ENCODE results near the gene CERCAM. TPM values are rescaled to one million over a fixed set of nuclear protein-coding genes. Genes with fewer than 3 reads are reported as not detected.

The CERCAM gene
- total and polyA plus RNA-seq, 2 experiments from 2014 or later, result 2.7 to 7.9 TPM

DNA sequence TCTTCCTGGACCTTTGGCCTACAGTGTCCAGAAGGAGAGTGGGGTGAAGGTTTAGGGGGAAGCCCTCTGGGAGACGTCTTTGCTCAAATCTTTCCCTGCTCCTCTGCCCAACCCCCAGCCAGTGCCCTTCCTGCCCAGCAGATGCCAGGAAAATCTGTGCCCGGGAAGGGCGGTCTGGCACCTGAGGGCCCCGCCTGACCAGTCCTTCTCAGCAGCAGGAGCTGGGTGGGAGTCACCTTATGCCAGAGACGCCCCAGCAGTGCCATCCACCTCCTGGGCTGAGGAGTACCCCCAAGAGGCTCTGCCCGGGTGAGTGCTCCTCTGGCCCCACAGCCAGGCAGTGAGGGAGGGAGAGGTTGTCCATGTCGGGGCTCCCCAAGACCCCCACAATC, 14.9 kb upstream of the CERCAM start (continued):
- TF ChIP-seq, protein P1, sequence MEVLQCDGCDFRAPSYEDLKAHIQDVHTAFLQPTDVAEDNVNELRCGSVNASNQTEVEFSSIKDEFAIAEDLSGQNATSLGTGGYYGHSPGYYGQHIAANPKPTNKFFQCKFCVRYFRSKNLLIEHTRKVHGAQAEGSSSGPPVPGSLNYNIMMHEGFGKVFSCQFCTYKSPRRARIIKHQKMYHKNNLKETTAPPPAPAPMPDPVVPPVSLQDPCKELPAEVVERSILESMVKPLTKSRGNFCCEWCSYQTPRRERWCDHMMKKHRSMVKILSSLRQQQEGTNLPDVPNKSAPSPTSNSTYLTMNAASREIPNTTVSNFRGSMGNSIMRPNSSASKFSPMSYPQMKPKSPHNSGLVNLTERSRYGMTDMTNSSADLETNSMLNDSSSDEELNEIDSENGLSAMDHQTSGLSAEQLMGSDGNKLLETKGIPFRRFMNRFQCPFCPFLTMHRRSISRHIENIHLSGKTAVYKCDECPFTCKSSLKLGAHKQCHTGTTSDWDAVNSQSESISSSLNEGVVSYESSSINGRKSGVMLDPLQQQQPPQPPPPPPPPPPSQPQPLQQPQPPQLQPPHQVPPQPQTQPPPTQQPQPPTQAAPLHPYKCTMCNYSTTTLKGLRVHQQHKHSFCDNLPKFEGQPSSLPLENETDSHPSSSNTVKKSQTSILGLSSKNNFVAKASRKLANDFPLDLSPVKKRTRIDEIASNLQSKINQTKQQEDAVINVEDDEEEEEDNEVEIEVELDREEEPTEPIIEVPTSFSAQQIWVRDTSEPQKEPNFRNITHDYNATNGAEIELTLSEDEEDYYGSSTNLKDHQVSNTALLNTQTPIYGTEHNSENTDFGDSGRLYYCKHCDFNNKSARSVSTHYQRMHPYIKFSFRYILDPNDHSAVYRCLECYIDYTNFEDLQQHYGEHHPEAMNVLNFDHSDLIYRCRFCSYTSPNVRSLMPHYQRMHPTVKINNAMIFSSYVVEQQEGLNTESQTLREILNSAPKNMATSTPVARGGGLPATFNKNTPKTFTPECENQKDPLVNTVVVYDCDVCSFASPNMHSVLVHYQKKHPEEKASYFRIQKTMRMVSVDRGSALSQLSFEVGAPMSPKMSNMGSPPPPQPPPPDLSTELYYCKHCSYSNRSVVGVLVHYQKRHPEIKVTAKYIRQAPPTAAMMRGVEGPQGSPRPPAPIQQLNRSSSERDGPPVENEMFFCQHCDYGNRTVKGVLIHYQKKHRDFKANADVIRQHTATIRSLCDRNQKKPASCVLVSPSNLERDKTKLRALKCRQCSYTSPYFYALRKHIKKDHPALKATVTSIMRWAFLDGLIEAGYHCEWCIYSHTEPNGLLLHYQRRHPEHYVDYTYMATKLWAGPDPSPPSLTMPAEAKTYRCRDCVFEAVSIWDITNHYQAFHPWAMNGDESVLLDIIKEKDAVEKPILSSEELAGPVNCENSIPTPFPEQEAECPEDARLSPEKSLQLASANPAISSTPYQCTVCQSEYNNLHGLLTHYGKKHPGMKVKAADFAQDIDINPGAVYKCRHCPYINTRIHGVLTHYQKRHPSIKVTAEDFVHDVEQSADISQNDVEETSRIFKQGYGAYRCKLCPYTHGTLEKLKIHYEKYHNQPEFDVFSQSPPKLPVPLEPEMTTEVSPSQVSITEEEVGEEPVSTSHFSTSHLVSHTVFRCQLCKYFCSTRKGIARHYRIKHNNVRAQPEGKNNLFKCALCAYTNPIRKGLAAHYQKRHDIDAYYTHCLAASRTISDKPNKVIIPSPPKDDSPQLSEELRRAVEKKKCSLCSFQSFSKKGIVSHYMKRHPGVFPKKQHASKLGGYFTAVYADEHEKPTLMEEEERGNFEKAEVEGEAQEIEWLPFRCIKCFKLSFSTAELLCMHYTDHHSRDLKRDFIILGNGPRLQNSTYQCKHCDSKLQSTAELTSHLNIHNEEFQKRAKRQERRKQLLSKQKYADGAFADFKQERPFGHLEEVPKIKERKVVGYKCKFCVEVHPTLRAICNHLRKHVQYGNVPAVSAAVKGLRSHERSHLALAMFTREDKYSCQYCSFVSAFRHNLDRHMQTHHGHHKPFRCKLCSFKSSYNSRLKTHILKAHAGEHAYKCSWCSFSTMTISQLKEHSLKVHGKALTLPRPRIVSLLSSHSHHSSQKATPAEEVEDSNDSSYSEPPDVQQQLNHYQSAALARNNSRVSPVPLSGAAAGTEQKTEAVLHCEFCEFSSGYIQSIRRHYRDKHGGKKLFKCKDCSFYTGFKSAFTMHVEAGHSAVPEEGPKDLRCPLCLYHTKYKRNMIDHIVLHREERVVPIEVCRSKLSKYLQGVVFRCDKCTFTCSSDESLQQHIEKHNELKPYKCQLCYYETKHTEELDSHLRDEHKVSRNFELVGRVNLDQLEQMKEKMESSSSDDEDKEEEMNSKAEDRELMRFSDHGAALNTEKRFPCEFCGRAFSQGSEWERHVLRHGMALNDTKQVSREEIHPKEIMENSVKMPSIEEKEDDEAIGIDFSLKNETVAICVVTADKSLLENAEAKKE (CRISPR knock-in tag; IDR thresholded peaks at IDR 0.05), result no peak
- TF ChIP-seq NANOG (IDR thresholded peaks at IDR 0.05; ENCODE audit: borderline replicate concordance), result no peak

DNA sequence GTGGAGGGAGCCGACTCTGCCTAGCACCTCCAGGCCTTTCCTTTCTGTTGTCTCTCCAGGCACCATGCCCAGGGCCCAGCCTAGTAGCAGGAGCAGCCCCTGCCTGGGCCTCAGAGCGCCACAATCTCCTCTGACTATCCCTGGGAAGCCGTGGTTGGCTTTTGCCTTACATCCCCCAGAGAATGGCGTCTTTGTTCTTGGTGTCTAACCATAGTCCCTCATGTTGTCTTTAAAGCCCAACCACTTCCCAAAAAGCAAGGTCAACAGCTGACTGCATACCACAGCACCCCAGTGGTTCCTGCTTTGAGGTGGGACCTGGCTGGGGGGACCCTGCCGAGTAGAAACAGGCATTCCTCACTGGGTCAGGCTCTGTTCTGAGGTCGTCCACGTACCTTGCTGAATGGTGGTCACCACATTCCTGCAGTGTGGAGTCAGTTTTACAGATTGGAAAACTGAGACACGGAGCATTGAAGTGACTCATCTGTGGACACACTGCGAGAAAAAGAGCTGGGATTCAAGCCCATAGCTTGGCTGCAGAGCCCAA, 13.7 kb upstream of the CERCAM start:
- H2AFZ ChIP-seq, result no peak overlapping the region
- no peaks in the 10 kb centered on the region for H3K36me3 ChIP-seq (ENCODE audit: insufficient read depth)
- H3K27me3 ChIP-seq (ENCODE audit: insufficient read depth), result peaks cover 100% of the 10 kb centered on the region
- no peak overlapping the region for H3K27ac ChIP-seq (ENCODE audit: low read depth)
- no peaks in the 10 kb centered on the region for H3K79me2 ChIP-seq (replicated peaks; ENCODE audit: insufficient read depth)
- ATAC-seq (no peak; the same call in 2 of the 3 replicates), DNase-seq (ENCODE audit: low spot score) (no peak)
- H3K36me3 Mint-ChIP-seq (ENCODE audit: low read depth), result no peaks in the 10 kb centered on the region
- peaks cover 94% of the 10 kb centered on the region for H3K27me3 Mint-ChIP-seq (ENCODE audit: insufficient read depth, low read depth, poor library complexity)
- H3K4me1 ChIP-seq (ENCODE audit: insufficient read depth), result peaks cover 35% of the 10 kb centered on the region
- no peak overlapping the region for H3K4me3 ChIP-seq
- H3K27ac Mint-ChIP-seq, result no peak overlapping the region
- no peaks in the 10 kb centered on the region for H3K9me2 ChIP-seq (ENCODE audit: insufficient read depth)
- TF ChIP-seq, protein P1 (CRISPR knock-in tag; IDR thresholded peaks at IDR 0.05), result no peak
- TF ChIP-seq EZH2phosphoT487 (IDR thresholded peaks at IDR 0.05; ENCODE audit: unreplicated experiment), result no peak
- H3K4me1 Mint-ChIP-seq, result peaks cover 40% of the 10 kb centered on the region
- H3K4me2 ChIP-seq, result no peak overlapping the region
- peaks cover 14% of the 10 kb centered on the region; the same call in 1 of the 2 replicates for H3F3A ChIP-seq (replicated peaks; ENCODE audit: low read depth)
- 0 out of 3 replicates have a peak, but pooled peaks cover 2% of the 10 kb centered on the region for H3K9me3 Mint-ChIP-seq
- no peaks in the 10 kb centered on the region; the same call in 1 of the 2 replicates for H4K20me1 ChIP-seq (replicated peaks; ENCODE audit: insufficient read depth)
- no peak overlapping the region for H3K4me3 Mint-ChIP-seq
